Panc1 (cell line): ENCODE results near the gene KRTAP9-3. TPM values are rescaled to one million over a fixed set of nuclear protein-coding genes. Genes with fewer than 3 reads are reported as not detected.
"Not testable (repeated sequence)": the region's sequence is repeated elsewhere in the genome, so short reads cannot be mapped to it uniquely, and the experiment has no call there.

Source experiments
- ATAC-seq: fragments of 200-7000 bp; cut with Tn5 transposase; 2 replicates; pipeline ENCODE4 v1.9.1; 2020; ENCODE audit warnings: mild to moderate bottlenecking, moderate library complexity
- BruUV-seq: library from RNA; stranded (reverse); fragments of 400-500 nt; replicated peaks from 2 replicates; lab custom pipeline; 2021; lab: Mats Ljungman, UMichigan
- CTCF ChIA-PET: fragments of 300-600 bp; sonication (Branson Sonifier 250); formaldehyde crosslinking; loops from one replicate; lab custom pipeline; 2022; ENCODE audit warnings: antibody characterized with exemption; lab: Charles Lee
- POLR2A ChIA-PET: fragments of 300-600 bp; sonication (Branson Sonifier 250); formaldehyde crosslinking; loops from one replicate; lab custom pipeline; 2022; ENCODE audit warnings: antibody characterized with exemption; lab: Charles Lee
- DNase-seq: peaks from one replicate; pipeline ENCODE4 v3.0.0-alpha.2; 2010; ENCODE audit warnings: low read depth, low spot score
- H3K27ac ChIP-seq: 2 replicates; pipeline ENCODE4 v1.5.1; 2011; ENCODE audit warnings: mild to moderate bottlenecking, low read length, inconsistent platforms
- H3K27me3 ChIP-seq: fragments of 200-500 bp; sonication (Bioruptor generic); 2 replicates; pipeline ENCODE4 v1.6.0; 2014; ENCODE audit warnings: low read length, inconsistent platforms; ENCODE audit not compliant: control insufficient read depth, insufficient read depth
- H3K36me3 ChIP-seq: fragments of 200-500 bp; sonication (Bioruptor generic); 2 replicates; pipeline ENCODE4 v1.5.1; 2014; ENCODE audit warnings: inconsistent platforms, mild to moderate bottlenecking, low read length, moderate library complexity; ENCODE audit not compliant: control insufficient read depth, insufficient read depth
- H3K4me1 ChIP-seq: 2 replicates; pipeline ENCODE4 v1.5.1; 2011; ENCODE audit warnings: inconsistent platforms, mild to moderate bottlenecking, low read length, moderate library complexity; ENCODE audit not compliant: control insufficient read depth, insufficient read depth
- H3K4me3 ChIP-seq, 2 experiments: 2 replicates each; pipeline ENCODE4 v1.5.1; 2011 to 2012; ENCODE audit warnings: low read depth in 2 of 2, low read length in 2 of 2, mild to moderate bottlenecking in 2 of 2, inconsistent platforms in 1 of 2, moderate library complexity in 1 of 2
- H3K9me3 ChIP-seq: fragments of 200-500 bp; sonication (Bioruptor generic); 2 replicates; pipeline ENCODE4 v1.5.1; 2014; ENCODE audit warnings: low read depth, mild to moderate bottlenecking, inconsistent platforms, low read length, moderate library complexity; ENCODE audit not compliant: control insufficient read depth, insufficient read depth
- CTCF ChIP-seq: fragments of 450-650 bp; IDR thresholded peaks from 2 replicates; pipeline ENCODE4 v1.5.1; 2017; ENCODE audit warnings: mild to moderate bottlenecking
- POLR2AphosphoS5 ChIP-seq: IDR thresholded peaks from 2 replicates; pipeline ENCODE4 v1.6.1; 2012; ENCODE audit warnings: mild to moderate bottlenecking, low read depth, low read length, moderate library complexity
- REST ChIP-seq, 2 experiments: IDR thresholded peaks; 2 replicates each; pipeline ENCODE4 v1.6.1; 2011 to 2012; ENCODE audit warnings: low read depth in 2 of 2, control low read depth in 1 of 2, low read length in 1 of 2, mild to moderate bottlenecking in 1 of 2, moderate library complexity in 1 of 2; ENCODE audit not compliant: insufficient read depth in 1 of 2
- SIN3A ChIP-seq: IDR thresholded peaks from 2 replicates; pipeline ENCODE4 v1.6.1; 2012; ENCODE audit warnings: low read depth, mild to moderate bottlenecking, low read length, moderate library complexity, borderline replicate concordance; ENCODE audit not compliant: insufficient read depth
- TCF7L2 ChIP-seq: IDR thresholded peaks from 2 replicates; pipeline ENCODE4 v1.6.1; 2011; ENCODE audit warnings: mild to moderate bottlenecking, low read depth, low read length, inconsistent platforms
- in situ Hi-C: cut with HindIII; loops from 2 replicates; pipeline ENCODE4 v1.10.0; 2016; ENCODE audit warnings: low sequenced_read_pairs, low pct_unique_long_range_greater_than_20kb
- intact Hi-C: fragments of 100-400 bp; cut with micrococcal nuclease; formaldehyde crosslinking; loops from one replicate; pipeline ENCODE4 v1.10.0; 2022; ENCODE audit not compliant: unreplicated experiment
- total RNA-seq: library from RNA; stranded (reverse); gene quantifications from one replicate; pipeline ENCODE4 v1.2.1, GENCODE V29; 2021; ENCODE audit not compliant: unreplicated experiment

Gene KRTAP9-3
- total RNA-seq, 1 experiment from 2014 or later = not detected

- Histone ChIP-seq H3K27me3 (peaks cover 40% of the 10 kb centered on the region), H3K4me3 (no peak overlapping the region), H3K36me3 (no peaks in the 10 kb centered on the region), H3K9me3 (no peaks in the 10 kb centered on the region), H3K4me1 (no peaks in the 10 kb centered on the region), H3K27ac (no peak overlapping the region)
- DNase-seq (no peak), ATAC-seq (no peak)
- intact Hi-C loops = no loop called here
- TF ChIP-seq POLR2AphosphoS5 = no peak
- no peak for TF ChIP-seq SIN3A
- no peak for TF ChIP-seq CTCF
- no peak for TF ChIP-seq TCF7L2
- no peak for TF ChIP-seq REST (IDR thresholded peaks at IDR 0.05; ENCODE audit: insufficient read depth in 1 of 2, low read depth in 2 of 2, low read length in 1 of 2)
- CTCF ChIA-PET = no interaction called here
- BruUV-seq = no TSS peak
- in situ Hi-C loops = no loop called here
- POLR2A ChIA-PET = no interaction called here
Observed at GRCh38 chr17:41230094-41230493, 2.2 kb upstream of the KRTAP9-3 start.

- Histone ChIP-seq H3K9me3 (no peaks in the 10 kb centered on the region), H3K36me3 (no peaks in the 10 kb centered on the region), H3K27me3 (peaks cover 42% of the 10 kb centered on the region), H3K27ac (no peak overlapping the region), H3K4me1 (no peaks in the 10 kb centered on the region), H3K4me3 (no peak overlapping the region)
- ATAC-seq (no peak), DNase-seq (no peak)
- ChIA-PET CTCF (no interaction called here), POLR2A (no interaction called here)
- BruUV-seq = no TSS peak
- intact Hi-C loops (no loop called here), in situ Hi-C loops (no loop called here)
- TF ChIP-seq REST (IDR thresholded peaks at IDR 0.05; ENCODE audit: insufficient read depth in 1 of 2, low read depth in 2 of 2, low read length in 1 of 2) = no peak
Observed at GRCh38 chr17:41231731-41232130, 518 bp upstream of the KRTAP9-3 start.

GRCh38 chr17:41237116-41237515 is 4.9 kb downstream of the KRTAP9-3 start:
- in situ Hi-C loops, H3K36me3 ChIP-seq, CTCF ChIA-PET, POLR2A ChIA-PET, H3K27ac ChIP-seq, H3K4me3 ChIP-seq, H3K9me3 ChIP-seq, intact Hi-C loops, DNase-seq, H3K4me1 ChIP-seq, ATAC-seq, BruUV-seq: not testable (repeated sequence)
- peaks cover 24% of the 10 kb centered on the region for H3K27me3 ChIP-seq

GRCh38 chr17:41237949-41238437 is 5.7 kb downstream of the KRTAP9-3 start, which contains the start of gene KRTAP9-8:
Gene KRTAP9-8 (plus strand): TSS chr17:41237999. CDS start chr17:41238052, 53 bp downstream.
- DNase-seq, H3K4me1 ChIP-seq, in situ Hi-C loops, POLR2A ChIA-PET, H3K4me3 ChIP-seq, ATAC-seq, BruUV-seq, CTCF ChIA-PET, H3K36me3 ChIP-seq, intact Hi-C loops, H3K27ac ChIP-seq, H3K9me3 ChIP-seq: not testable (repeated sequence)
- H3K27me3 ChIP-seq = peaks cover 23% of the 10 kb centered on the region
